HG03469 (cell line): Measurements from ENCODE around the gene ADH5.
A peak's percentile ranks its signal among the peaks of the same experiment; 100 is the strongest.
"Not testable (repeated sequence)": the region's sequence is repeated elsewhere in the genome, so short reads cannot be mapped to it uniquely, and the experiment has no call there.

Experiments
- ATAC-seq: cut with Tn5 transposase; IDR thresholded peaks from one replicate; pipeline ENCODE4 v1.9.1; 2021; ENCODE audit warnings: mild to moderate bottlenecking, moderate library complexity, moderate number of reproducible peaks; ENCODE audit not compliant: unreplicated experiment

Gene ADH5

DNA sequence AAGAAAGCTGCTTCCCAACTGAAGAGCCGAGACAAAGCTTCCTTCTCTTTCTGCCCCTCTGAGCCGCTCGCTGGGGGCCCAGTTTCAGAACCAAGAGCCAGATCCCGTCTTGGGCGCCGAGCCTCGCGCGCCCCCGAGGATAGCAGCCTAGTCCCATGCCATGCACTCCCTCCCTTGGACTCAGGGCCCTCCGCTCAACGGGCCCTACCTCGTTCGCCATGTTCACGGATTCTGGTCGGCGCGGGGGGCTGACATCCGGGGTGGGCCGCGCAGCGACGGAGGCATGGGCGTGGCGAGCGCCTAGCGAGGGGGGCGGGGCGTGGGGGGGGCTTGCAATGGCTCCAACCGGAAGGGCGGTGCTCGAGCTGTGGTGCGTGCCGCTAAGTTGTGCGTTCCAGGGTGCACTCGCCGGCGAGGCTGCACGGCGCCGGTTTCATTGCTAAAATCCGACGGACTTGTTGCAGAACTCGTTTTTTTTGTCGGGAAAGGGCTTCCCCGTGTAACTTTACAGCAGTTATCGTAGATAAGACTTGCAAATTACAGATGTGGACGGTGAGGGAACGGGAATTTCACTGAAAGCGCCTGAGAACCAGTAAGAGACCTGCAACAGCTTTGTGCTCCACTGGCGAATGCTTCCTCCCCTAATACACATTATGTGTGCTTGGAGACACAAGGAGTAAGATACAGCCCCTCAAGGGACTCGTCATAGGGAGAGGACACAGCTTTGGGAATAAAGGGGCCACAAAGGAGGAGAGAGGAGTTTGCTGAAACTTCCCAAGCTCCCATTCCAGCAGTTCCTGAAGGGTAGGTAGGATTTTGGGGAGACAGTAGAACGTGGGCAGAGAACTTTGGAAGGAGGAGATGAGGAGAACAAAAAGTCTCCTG lies at the start of gene ADH5:
Gene ADH5, minus strand, starts transcription at position 308 of the 885 bp plus-strand sequence. Its CDS starts 88 bp downstream, at position 220.
- peak; percentile 82 for ATAC-seq

DNA sequence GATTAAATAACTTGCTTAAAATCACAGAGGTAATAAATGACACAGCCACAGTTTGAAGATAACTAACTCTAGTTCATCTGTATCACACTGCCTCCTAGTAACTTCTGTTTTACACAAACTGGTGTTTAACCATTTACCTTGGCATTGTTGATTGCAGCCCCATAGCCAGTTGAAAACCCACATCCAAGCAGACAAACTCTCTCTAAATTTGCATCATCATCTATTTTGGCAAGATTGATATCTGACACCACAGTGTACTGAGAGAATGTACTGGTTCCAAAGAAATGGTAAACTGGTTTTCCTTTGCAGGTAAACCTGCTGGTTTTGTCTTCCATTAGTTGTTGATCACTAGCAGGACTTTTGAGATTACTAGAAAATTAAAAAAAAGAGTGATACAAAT lies 47.7 kb upstream of the ADH5 start:
- ATAC-seq: no peak

DNA sequence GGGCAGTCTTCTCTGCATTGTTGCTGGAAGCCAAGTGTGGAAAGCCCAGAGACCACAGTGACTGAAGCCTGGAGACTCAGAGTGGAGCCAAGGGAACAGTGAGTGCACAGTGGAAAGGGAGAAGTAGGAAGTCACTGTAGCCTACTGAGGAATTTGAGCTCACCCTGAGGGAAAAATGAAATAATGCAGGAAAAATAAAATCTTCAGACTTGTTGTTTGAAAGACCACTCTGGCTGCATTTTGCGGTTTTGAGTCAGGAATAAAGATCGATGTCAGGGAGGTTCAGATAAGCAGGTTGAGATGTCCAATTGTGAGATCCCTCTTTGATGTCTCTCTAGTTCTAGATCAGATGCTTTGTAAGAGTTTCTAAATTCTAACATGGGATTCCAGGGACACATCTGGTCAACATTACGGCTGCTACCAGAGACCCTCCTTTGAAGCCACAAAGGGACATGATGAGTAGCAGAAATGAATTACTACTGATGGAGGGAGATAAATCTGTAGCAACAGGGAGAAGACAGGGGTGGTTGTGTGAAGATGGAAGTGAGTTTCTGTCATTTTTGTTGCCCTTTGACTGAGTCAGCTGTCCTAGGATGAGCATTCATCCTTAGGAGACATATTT lies 47.1 kb upstream of the ADH5 start:
- no peak for ATAC-seq

DNA sequence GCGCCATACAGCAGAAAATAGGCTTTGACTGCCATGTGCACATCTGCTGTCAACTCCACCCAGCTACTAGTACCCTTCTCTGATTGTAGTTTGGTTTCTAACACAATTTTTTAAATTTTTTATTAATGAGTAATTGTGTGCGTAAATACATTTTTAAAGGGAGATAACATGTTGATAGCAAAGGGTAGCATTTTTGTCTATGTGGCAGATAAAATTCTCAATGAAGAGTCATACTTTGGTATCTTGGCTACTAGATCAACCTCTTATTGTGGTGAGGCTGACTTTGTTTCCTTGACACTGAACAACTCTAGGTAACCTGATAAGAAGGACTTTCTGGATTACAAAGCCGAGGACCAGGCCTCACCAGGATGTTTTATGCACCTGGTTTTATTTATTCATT lies 46.0 kb upstream of the ADH5 start:
- no peak for ATAC-seq

DNA sequence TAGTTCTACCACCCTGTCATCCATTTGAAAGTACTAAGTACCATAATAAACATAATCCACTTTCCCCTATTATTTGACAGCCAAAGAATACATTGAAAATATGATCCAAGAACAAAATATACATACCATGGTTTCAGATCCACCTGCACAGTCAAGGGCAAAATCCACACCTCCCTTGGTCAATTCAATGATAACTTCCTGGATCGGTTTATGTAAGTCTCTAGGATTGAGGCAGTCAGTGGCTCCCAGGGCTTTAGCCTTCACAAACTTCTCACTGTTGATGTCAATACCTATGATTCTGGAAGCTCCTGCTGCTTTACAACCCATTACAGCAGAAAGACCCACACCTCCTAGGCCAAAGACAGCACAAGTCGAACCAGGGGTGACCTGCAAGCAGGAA lies 42.8 kb upstream of the ADH5 start:
- no peak for ATAC-seq

DNA sequence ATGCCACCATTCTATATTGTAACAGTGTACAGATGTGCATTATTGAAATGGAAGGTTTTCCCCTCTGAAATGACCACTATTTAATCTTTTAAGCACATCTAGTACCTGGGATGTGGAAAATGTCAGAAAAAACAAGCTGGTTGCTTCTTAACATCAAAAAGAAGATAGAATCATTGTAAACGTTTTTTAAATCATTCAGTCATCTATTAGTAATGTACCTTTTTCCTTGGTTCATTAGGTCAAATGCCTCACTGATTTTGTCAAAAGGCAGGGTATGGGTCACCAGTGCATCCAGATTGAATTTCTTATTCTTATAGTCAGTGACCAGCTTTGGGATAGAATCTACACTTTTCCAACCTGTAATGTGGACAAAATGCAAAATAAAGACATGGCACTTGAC lies 37.8 kb upstream of the ADH5 start:
- ATAC-seq: no peak

DNA sequence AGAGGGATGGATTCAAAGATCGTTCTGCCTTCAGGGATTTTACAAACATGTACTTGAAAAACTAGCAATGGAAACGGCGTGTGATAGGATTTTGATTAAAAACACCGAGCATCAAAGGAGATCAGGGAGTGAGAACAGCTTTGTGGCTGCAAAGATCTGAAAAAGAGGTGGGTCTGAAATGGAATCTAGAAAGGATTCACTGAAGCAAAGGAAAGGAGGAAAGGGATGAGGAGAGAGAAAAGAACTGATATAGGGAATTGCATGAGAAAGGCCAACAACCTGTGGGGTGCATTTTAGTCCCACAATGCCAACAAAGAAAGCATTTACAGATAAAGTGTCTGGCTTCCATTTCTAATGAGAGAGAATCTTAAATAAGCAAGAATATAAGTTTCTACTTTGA lies 32.4 kb upstream of the ADH5 start:
- no peak for ATAC-seq

DNA sequence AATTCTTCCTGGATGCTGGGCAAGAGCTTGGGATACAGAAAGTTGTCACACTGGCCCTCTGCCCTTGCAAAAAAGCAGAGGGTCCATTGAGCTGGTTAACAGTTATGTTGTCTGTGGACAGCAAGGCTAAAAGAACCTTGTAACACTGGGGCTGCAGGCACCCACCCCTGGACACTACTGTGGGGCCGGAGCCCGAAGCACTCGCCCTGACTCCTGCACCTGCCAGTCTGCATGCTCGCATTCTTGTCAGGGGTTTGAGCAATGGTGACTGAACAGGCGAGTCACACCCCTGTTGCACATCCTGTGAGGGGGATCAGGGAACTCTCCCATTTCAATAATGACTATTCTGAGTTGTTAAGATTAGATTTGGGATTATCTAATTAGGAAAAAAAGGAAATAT lies 31.9 kb upstream of the ADH5 start:
- no peak for ATAC-seq

DNA sequence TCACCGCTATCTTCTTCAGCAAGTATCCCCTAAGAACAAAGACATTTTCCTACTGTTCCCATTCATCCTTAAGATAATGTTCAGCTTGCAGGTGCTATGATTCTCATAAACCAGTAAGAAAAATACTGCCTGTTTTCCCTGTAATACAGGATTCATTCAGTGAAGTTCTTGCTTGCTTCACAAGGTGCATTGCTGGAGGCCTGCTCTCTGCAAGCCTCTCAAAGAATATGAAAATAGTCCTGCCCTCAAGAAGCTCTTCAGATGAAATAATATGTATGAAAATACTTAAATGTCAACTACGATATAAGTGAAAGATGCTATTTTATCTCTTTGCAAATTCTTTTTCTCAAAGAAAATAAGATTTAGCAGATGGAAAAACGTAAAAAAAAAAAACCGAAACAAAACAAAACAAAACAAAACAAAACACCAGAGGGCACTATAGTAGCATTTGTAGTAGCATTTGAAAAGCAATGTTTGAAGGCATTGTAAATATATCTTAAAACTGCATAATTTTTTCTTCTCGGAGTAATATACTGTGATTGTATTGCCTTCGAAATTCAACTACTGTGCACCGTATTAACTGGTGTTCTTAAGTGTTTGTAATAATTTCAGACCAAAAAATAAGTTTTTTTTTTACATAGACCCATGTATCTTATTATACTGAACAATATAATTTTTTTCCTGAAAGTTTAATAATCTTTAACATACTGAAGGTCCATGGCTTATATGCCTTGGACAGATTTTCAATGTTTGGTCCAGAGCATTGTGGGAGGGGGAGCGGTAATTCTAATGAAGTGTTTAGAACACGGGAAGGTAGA lies 29.5 kb upstream of the ADH5 start:
- ATAC-seq: no peak

DNA sequence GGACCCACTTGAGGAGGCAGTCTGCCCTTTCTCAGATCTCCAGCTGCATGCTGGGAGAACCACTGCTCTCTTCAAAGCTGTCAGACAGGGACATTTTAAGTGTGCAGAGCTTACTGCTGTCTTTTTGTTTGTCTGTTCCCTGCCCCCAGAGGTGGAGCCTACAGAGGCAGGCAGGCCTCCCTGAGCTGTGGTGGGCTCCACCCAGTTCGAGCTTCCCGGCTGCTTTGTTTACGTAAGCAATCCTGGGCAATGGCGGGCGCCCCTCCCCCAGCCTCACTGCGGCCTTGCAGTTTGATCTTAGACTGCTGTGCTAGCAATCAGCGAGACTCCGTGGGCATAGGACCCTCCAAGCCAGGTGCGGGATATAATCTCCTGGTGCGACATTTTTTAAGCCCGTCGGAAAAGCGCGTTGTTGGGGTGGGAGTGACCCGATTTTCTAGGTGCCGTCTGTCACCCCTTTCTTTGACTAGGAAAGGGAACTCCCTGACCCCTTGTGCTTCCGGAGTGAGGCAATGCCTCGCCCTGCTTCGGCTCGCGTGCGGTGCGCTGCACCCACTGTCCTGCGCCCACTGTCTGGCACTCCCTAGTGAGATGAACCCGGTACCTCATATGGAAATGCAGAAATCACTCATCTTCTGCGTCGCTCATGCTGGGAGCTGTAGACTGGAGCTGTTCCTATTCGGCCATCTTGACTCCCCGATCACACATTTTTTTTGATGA lies 28.7 kb upstream of the ADH5 start:
- not testable (repeated sequence) for ATAC-seq

DNA sequence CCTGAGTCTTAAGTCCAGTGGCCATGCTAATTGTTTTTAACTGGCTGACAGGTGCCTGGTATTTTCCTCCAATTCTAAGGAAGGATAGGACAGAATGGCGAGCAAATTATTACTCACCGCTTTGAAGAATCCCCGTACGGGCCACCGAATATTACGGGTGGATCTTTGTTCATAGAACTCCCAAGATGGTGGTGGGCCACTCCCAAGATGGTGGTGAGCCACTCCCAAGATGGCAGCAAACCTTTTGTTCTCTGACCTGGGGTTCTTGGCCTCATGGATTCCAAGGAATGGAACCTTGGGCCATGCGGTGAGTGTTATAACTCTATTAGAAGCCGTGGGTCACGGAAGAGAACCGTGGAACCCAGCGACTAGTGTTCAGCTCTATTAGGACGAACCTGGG lies 20.7 kb upstream of the ADH5 start:
- ATAC-seq: not testable (repeated sequence)

DNA sequence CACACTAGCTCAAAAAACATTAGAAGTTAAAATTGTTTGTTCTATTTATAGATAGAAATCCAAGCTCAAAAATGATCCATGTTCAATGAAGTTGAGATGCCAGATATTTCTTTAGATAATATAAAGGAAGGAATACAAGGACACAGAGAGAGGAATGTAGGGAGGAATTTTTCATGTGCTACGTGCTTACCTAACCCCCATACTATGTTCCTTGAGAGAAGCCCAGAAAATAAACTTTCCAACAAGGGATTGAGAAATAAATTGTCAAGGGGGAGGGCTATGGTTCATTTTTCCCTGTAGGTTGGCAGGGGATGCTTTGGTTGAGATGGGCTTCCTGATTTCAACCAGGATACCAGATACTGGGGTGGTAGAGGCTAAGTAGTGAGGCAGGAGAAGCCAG lies 15.6 kb upstream of the ADH5 start:
- ATAC-seq: no peak

DNA sequence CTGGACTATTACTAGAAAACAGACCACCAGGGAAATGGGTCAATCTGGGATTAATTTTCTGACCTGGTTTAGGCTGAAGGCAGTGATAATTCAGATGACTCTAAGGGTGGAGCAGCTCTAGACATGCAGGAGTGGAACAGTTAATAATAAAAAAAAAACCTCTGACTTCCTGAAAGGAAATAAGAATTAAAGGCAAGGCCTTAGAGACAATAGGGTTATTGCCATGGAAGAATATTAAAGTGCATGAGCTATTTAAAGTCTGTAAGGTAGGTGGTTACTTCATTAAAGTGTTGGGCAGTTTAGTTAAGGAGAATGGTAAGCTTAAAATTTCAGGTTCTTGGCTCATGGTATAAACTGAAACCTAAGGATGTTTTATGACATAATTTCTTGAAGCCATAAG lies 14.6 kb upstream of the ADH5 start:
- no peak for ATAC-seq

DNA sequence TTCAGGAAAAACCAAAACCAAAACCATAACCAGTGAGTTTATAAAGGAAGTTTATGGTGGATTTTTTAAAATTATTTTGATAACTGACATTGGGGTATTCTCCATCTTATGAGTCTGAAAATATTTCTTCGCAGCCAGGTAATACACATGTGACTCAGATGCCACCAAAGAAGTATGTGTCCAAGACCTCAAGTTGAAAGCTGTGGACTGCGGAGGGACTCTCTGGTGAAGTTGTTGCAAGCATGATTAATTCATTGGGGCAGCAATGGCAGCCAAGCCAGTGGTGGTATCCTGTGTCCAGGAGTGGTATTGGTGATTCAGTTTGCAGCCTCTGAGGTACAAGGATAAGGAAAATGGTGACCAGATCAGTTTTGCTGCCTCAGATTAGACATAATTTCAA lies 14.0 kb upstream of the ADH5 start:
- ATAC-seq: no peak

DNA sequence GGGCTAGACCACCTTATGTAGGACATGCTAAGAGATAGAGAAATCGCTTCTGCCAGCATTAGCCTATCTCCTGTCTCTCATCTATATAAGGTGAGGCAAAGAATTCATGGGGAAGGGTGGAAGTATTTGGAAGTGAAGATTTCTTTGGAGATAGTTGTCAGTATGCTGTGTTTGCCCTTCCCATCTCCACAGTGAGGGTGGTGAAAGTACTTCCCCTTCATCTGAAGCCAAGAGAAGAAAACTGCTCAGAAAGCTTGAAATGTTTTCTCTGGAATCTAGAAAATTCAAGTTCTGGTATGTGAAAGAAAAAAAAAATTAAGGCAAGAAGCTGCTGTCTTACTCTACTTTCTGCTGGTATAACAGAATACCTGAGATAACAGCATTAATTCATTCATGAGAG lies 12.3 kb upstream of the ADH5 start:
- ATAC-seq: no peak

DNA sequence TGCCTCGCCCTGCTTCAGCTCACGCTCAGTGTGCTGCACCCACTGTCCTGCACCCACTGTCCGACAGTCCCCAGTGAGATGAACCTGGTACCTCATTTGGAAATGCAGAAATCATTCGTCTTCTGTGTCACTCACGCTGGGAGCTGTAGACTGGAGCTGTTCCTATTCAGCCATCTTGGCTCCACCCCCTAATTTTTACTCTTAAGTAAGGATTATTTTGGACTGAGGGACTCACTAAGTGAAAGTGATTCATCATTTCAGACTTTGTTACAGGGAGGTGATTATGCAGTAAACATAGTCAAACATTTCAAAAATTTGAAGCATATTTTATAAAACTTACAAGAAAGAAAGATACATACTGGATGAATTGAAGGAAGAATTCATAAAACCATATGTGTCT lies 11.2 kb upstream of the ADH5 start:
- not testable (repeated sequence) for ATAC-seq

DNA sequence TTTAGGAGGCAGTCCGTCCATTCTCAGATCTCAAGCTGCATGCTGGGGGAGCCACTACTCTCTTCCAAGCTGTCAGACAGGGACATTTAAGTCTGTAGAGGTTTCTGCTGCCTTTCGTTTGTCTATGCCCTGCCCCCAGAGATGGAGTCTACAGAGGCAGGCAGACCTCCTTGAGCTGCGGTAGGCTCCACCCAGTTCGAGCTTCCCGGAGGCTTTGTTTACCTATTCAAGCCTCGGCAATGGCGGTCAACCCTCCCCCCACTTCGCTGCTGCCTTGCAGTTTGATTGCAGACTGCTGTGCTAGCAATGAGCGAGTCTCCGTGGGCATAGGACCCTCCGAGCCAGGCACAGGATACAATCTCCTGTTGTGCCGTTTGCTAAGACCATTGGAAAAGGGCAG lies 10.7 kb upstream of the ADH5 start:
- no peak for ATAC-seq

DNA sequence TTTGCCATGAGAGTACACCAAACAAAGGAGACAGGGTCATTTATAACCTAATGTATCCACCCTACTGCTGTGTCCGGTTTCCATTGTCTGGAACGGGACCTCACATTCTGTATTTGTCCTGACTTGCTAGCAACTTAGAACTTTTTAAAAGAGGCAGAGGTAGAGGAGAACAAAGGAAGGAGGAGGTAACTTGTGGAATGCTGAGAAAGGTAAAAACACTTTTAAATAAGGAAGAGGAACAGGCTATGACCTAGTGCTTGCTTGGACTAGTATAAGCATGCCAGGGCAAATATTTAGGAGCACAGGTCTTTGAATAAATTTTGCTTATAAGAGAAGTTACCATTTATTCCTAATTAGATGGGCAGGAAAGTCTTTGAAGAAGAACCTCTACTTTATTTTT lies 3.3 kb upstream of the ADH5 start:
- not testable (repeated sequence) for ATAC-seq

DNA sequence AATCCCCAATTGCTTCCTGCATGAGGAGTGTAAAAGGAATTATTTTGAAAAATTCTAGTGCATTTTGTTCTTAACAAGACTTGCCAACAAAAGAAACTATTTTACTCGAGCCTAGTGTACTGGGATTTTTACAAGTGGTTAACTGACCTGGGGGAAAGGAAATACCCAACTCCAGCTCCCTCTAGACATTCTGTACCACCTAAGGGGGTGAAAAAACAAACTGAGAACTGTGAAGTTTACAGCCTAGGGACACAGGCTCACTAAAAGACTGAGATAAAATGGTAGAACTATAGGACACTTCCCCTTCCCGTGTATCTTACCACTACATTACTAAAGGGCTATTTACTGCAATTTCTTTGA lies 2.6 kb upstream of the ADH5 start:
- ATAC-seq: no peak

DNA sequence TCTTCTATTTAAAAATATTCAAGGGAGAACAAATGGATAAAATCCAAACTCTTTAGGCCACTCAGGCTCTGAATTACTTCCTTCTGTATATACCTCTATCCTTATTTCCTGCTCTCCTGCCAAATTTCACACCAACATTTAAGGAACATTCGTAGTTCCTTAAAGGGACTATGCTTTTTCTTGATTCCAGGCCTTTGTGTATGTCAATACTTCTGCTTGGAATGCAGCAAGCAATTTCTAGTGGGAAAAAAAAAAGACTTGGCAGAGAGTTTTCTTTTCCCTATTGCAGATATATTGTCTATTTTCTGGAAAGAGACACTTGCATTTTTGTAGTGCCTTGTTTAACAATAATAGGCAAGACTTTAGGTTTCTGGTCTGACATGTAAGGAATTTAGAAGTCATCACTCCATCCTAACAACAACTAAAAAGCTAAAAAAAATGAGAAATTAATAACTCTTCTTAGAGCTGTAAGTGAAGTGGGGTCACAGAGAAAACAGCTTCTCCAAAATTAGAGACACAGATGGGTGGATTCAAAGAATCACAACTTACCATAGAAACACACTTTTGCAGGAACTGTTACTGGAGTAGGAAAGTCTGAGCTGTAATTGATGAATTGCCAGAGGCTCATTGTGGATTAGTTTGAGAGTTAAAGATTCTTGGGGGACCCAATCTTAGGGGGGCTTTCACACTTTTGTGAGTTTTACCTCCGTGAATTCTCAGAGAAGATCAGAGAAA lies 2.1 kb upstream of the ADH5 start:
- no peak for ATAC-seq
